Left forelimb (tissue), 1 donor: ENCODE data around the gene ZBTB39.
"Not testable (repeated sequence)": the region's sequence is repeated elsewhere in the genome, so short reads cannot be mapped to it uniquely, and the experiment has no call there.

Experiments
- DNase-seq: peaks from one replicate; pipeline ENCODE4 v3.0.0-alpha.2; 2018; ENCODE audit warnings: low spot score

The ZBTB39 gene

DNA sequence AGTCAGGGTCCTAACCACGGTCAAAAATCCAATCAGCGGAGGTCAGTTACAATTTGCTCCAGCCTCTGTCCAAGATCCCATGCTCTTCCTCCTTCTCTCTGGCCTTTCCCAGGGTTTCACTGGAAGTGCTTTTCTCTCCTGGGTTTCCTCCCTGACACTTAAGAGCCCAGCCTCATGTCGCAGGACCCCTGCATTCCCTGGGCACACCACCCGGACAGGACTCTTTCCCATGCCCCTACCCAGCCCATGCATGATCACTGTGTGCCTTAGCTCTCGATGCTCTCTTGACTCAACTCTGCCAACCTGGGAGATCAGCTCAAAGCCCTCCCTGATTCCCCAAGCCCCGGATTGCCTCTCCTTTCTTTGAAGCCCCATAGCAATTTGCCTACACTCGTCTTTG, 25.4 kb upstream of the ZBTB39 start:
- DNase-seq, result no peak

DNA sequence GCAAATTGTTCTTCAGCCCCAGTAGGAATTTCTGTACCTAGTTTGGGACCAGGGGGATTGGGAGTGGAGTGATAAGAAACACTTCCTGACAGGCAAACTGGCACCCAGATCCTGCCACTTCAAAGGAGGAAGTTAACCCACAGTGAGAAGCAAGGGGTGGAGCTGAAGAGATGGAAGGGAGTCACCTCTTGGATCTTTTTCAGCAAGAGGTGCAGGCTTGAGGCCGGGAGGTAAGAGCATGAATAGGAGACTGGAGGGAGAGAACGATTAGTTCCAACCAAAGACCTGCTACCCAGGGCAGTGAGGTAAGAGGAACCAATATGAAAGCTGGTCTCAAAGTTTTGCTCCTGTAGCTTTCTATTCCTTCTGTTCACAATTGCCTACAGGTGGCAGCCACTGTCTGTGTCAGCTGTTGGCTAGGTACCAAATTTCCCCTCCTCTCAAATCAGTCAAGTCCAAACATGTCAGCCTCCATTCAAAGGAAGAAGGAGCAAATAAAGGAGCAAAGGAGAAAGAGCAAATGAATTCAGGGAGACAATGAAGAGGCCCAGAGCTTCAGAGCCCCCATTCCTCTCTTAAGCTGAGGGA, 24.9 kb upstream of the ZBTB39 start:
- no peak for DNase-seq

DNA sequence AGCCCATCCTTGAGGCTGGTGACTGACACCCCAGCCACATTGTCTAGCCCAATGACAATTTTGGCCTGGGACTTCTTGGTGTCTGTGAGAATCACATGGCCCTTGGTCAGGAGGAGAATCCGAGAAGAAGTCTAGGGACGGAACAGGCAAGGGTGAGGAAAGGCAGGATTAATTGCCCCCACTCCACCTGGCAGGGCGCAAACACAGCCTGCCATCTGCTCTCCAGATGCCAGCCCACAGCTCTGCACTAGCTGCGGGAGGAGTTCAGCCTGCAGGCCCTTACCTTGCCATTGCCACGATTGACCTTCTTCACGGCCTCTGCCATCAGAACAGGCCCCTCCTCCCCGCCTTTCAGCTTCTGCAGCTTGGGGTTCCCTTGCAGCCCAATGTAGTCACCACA, 23.1 kb upstream of the ZBTB39 start:
- no peak for DNase-seq

DNA sequence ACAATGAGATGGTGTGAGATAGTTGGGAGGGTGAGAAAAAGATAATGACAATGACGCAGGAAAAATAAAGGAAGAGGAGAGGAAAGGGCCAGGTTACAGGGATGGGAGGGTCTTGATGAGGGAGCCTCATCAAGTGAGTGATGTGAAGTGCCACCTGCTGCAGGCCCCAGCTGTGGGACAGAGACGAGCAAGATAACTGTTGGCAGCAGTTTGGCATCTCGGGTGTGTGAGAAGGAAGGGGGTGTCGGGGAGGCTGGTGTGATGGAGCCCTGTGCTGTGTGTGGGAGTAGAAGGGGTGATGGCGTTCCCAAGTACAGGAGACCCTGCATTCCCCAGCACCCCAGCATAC, 21.4 kb upstream of the ZBTB39 start:
- DNase-seq, result no peak

DNA sequence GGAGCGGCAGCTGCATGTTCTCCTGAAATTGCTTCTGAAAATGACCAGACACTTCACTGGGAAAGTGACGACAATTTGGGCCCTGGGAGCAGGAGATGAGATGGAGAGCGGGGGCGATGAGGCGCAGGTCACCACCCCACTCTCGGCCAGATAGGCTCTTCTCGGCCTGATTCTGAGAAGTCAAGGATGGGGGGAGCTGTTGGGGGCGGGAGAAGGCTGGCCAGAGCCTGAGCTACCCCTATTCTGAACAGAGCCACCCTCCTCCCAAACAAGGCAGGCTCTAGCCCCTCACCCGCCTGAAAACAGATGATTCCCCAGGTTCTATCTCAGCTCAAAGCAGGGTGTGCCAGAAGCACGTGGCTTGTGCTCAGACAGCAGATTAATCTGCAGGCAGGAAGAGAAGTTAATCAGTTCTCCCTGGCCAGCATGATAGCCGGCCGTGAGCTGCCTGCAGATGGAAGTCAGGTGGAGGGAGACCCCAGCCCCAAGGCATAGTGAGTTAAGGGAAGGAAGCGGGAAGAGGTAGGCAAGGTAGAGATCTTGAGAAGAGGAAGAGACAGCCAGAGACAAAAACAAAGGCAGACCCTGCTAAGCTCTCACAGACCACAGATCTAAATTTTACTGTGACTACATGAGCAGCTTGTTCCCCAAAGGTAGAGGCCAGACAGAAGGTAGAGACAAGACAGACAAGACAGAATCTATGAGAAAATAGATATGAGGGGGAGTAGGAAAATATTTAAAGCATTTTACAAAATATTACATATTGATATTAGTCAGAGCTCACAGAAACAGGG, 20.9 kb upstream of the ZBTB39 start:
- DNase-seq, result no peak

DNA sequence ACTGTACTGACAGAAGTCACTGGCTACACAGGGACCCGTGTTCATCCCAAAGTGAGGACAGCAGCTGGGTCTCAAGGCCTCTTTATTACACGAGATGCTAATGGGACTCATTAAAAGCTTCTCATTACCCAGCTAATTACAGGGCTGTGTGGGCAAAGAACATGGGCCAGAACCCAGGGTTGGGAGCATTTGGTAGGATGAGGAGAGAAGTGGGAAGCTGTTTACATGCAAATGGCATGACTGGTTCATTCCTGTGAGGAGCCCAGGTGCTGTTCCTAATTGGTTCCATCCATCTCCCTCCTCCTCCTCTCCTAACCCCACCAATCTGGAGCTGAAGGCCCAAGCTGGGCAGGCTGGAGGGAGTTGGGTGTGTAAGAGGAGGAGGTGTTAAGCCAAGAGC, 18.9 kb upstream of the ZBTB39 start:
- no peak for DNase-seq

DNA sequence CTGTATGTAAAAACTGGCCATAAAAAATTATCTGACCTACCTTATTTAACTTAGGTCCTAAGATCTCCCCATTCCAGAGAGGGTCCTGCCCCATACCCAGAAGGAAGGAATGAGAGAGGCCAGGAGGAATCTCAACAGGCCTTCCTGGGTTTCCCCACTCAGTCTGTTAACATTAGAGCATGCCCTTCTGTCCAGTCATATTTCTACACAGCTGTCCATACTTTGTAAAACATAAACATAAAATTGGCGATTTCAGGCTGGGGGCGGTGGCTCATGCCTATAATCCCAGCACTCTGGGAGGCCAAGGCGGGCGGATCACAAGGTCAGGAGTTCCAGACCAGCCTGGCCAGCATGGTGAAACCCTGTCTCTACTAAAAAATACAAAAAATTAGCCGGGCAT, 16.0 kb upstream of the ZBTB39 start:
- DNase-seq, result not testable (repeated sequence)

DNA sequence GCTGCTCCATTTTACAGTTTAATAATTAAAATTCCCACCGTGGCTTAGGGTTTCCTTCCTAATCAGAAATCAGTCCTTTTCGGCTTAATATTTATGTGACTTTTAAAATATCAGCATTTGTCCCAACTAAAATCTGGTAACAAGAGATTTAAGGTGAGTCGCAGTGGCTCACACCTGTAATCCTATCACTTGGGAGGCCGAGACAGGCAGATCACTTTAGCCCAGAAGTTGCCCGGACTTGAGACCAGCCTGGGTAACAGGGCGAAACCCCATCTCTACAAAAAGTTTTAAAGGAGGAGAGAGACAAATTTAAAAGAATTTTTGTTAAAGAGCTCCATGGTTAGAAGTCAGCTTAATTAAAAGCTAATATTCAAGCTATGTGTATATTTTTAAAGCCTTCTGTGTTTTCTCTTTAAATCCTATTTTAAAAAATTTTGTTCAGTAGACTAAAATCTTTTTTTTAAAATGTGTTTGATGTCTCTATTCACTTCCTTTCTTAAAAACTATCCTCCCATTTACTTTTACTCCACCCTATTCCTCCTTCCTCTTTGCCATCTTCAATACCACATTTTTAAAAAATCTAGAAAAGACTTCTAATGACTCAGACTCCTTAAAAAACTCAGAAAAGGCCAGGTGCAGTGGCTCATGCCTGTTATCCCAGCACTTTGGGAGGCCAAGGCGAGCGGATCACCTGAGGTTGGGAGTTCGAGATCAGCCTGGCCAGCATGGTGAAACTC, 13.8 kb upstream of the ZBTB39 start:
- DNase-seq, result no peak

DNA sequence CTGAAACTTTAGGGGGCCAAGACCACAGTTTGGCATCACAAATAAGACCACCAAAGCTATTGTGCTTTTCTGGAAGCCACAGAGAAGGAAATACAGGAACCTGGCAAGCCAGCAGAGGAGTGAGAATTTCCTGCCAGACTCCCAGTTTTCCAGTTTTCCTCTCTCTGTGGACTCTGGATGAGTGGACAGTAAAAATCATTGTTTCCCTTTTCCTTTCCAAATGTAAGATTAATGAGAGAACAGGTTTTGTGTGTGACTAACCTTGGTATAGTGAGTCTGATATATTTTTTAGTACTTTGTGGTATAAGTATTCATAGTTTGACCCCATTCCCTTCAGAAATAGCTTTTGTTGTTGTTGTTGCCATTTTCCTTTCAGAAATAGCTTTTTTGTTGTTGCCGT, 12.6 kb upstream of the ZBTB39 start:
- DNase-seq, result no peak

DNA sequence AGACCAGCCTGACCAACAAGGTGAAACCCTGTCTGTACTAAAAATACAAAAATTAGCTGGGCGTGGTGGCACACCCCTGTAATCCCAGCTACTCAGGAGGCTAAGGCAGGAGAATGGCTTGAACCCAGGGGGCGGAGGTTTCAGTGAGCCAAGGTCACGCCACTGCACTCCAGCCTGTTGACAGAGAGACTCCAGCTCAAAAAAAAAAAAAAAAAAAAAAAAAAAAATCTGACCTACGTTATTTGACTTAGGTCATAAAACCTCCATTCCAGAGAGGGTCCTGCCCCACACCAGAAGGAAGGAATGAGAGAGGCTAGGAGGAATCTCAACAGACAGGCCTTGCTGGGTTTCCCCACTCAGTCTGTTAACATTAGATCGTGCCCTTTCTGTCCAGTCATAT, 12.0 kb upstream of the ZBTB39 start:
- DNase-seq, result not testable (repeated sequence)

DNA sequence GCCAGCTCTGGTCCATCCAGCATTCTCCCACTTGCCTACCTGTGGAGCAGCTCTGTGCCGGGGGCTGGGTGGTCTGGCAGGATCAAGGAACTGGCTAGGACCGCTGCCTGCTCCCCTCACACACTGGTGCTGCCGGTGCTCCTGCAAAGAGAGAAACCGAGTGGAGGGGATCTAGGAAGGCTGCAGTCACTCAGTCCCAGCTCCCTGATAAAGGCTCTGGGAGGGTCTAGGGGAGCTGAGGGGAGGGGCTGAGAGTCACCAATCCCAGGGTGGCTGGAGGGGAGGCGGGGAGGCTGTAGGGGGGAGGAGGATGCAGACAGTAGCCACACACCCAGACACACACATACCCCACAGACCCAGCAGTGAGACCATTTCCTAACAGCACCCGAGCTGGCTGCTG, 10.0 kb upstream of the ZBTB39 start, which contains the start of gene TAC3:
TAC3 (minus strand) TSS at position 182 of the 400 bp plus-strand sequence. CDS start 732 bp downstream, outside the sequence.
- no peak for DNase-seq

DNA sequence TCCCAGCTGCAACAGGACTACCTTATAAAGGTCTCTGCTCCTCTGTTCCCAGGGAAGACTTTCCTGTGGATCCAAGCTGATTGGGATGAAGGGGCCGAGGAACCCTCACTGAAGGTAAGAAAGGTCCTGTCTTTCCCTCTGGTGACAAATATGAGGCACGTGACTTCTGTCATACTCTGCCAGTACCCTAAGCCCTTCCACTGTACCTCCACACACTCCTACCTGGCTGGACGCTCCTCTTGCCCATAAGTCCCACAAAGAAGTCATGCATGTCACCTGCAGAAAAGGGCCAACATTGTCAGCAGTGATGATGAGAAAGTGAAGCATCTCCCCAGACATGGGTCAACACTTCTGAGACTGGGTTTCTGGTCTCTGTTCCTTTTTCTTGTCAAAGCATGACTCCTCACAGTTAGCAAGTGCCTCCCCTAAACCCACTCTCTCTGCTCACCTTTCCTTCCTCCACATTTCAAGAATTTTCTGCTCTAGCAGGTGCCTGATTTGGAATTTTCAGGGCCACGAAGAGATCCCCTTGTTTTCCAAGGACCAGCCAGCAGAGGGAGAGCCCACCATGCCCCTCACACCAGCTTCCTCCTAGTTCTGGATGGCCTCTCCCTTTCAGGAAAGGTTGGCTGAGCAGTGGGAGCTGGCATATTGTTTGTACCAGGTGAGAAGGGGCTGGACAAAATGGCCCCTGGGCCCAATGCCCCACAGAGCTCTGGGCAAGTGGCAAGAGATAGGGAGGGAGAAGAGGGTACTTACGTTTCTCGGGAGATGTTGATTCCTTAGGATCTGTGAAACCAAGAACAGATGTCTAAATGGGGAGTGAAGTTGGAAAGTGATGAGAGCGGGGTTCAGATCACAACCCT, 6.5 kb upstream of the ZBTB39 start:
- no peak for DNase-seq

DNA sequence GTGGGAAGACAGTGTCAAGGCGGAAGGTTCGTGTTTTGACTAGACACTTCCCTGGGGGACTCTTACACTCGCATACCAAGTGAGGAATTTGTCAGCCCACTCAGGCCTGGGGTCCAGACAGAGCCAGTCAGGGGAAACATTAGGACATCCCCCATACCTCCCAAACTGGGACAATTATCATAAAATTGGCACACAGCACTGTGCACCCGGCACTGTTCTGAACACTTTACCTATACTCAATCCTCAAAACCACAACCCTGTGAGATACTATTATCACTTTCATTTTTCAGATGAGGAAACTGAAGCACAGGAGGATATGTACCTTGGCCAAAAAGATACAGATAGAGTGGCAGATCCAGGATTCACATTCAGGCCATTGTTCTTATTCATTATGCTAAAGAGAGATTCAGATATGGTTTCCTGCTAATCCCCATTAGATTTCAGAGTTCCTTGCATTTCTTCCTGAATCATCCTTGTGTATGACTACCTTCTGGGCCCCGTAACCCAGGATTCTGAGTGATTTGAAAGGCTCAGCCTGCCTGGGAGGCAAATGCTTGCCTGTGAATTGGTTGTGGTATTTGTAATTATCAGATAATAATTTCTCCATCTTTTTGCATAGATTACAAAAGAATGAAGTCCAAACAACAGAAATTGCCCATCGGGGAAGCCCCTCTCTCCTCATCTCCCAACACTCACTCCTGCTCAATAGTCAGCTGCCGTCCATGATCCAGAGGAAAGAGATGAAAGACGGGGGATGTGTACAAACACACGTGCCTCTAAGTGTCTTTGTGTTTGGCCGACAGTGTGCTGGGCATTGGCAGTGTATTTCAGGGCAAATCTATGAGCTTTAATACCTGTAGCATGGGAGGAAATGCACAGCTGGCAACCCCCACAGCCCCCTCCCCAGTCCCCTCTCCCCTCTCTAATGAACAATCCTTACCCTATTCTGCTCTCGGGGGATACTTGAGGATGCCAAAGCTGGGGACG, 5.4 kb upstream of the ZBTB39 start:
- DNase-seq, result no peak

DNA sequence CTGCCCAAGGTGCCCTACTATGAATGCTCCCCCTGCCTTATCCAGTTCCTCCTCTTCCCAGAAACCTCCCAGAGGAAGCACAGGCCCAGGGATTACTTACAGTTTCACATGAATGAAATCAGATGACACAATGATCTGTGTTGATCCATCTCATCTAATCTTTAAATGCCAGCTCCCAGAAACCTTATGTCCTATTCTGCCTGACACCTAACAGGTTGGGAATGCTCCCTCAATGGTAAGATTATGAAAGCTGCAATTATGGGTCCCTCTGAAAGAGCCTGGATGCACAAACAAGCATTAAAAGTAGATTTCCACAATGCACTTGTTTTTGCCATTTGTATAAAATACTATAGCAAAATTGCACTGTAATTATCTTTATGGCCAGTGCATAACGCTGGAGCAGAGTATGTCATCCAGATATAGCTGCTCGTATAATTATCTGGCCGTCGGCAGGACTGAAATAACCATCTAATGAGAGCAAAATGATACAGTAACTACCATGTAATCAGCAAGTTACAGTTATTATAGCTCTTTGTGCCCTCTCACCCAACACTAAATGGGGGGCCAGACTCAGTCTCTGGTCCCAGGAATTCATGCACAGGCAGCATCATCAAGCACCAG, 4.4 kb upstream of the ZBTB39 start:
- no peak for DNase-seq

DNA sequence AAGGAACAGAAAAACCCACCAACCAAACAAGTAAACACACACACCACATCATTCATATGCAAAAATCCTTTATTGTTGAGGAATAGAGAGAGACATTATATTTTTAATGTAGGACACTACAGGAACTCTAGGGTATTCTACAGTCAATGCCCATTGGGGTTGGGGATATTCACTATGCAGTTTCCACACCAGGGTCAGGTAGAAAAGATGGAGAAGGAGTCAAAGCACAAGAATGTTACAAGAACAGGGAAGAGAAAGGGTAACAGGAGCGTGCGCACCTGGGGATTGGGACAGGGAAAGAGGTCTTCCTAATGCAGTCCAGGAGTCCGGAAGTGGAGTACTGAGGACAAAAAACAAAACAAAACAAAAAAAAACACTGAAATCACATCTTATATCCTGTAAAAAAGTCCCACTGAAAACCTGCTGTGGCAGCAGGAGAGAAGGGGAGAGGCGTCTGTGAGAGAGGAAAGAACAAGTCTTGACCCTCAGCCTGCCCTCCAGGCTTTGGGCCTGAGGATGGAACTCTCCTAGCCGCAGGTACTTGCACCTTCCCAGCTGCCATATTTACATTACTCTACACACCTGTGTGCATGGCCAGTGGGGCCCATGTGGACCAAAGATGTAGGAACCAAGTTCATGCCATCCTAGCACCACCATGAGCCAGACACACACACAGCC, 3.7 kb upstream of the ZBTB39 start:
- no peak for DNase-seq

DNA sequence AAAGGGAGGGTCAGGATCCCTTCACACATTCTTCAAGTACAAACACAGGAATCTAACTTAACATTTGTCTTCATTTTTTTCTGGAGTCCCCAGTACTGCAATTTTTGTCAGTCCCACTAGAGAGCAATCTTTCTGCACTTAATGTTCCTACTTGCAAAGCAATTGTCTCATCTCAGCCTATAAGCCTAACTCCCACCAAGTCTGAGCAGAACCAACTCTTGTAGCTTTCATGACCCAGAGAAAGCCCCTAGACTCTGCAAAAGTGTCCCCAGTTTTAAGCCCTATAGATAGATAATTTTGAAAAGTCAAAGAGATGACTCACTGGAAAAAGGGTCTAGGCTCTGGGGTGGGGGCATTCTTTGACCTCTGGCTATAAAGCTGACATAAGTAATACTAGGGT, 1.8 kb upstream of the ZBTB39 start:
- DNase-seq, result no peak

DNA sequence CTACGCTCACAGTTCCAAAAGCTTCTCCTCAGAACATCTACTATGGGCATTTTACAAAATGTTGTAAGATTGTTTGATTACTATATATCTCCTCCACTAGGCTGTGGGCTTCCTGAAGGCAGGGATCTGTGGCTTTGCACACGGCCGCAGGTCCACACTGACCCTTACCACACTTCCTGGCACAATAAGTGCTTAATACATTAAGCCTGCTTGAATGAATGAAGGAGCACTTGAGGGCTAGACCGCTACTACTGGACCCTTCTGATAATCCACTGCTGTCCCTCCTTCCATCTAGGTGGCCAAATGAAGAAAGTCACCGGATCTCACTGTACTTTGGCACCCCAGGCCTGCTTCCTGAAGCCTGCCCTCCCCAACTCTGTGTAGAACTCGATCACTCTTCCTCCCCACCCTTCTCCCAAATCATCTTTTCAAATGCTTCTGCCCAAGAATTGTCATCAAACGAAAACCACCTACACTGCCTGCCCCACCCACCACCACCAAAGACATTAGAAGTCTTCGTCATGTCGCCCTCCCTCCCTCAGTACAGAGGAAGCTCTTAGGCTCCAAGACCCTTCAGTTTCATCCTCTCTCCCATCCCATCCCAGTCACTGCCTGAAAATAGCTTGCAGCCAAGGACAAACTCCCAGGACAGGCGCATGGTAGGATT, 596 bp upstream of the ZBTB39 start:
- DNase-seq, result no peak

DNA sequence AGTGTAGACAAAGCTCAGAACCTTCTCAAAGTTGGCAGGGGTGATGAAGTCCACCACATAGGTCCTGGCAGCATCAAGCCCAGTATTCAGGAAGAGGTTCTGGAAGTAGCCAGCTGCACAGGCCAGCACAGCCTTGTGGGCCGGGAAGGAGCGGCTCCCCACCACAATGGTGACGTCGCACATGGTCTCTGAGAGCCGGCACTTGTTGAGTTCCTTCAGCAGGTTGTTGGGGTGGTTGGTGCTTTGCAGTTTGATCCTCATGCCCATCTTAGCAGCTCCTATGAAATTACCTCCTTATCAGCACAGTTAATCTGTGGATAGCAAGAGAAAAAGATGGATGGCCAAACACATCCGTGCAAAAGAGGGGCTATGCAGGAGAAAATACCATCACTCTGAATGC, 1.7 kb downstream of the ZBTB39 start:
- no peak for DNase-seq

DNA sequence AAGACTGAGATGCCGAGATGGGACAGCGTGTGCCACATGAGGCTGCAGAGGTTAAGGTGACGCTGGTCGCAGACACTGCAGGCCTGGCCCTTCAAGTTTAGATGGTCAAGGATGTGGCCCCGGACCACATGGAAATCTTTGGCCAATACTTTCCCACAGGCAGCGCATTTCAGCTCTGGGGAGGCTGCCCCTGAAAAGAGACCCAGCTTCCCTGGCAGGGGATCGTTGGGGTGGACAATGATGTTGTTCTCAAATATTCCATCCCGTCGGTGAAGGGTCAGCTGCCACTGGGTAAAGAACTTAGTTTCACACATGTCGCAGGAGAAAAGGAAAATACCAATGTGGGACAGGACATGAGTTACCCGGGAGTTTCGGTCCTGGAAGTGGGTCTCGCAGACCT, 3.0 kb downstream of the ZBTB39 start:
- no peak for DNase-seq
